Tibial nerve (tissue), 4 donors: ENCODE measurements around the gene SNRNP200. TPM values are rescaled to one million over a fixed set of nuclear protein-coding genes. Genes with fewer than 3 reads are reported as not detected.
"Not testable (repeated sequence)": the region's sequence is repeated elsewhere in the genome, so short reads cannot be mapped to it uniquely, and the experiment has no call there.

Source experiments
- DNase-seq, 2 donors: peaks; one replicate each; pipeline ENCODE4 v3.0.0-alpha.2; 2019; ENCODE audit warnings: low spot score in 2 of 2
- H3K27ac ChIP-seq, 4 donors: fragments of 200-600 bp; sonication (generic) in 3 of 4; one replicate each; pipeline ENCODE4 v1.5.1; 2017 to 2019; ENCODE audit warnings: mild to moderate bottlenecking in 1 of 4
- H3K27me3 ChIP-seq, 2 donors: fragments of 200-600 bp; sonication (generic) in 1 of 2; one replicate each; pipeline versions ENCODE4 v1.5.1 to v1.6.0; 2017 to 2019
- H3K36me3 ChIP-seq, 3 donors: fragments of 200-600 bp; sonication (generic); one replicate each; pipeline ENCODE4 v1.5.1; 2018 to 2019
- H3K4me1 ChIP-seq, 4 donors: fragments of 200-600 bp; sonication (generic) in 3 of 4; one replicate each; pipeline ENCODE4 v1.5.1; 2017 to 2019
- H3K4me3 ChIP-seq, 4 donors: fragments of 200-600 bp; sonication (generic) in 3 of 4; one replicate each; pipeline ENCODE4 v1.5.1; 2017 to 2019; ENCODE audit warnings: mild to moderate bottlenecking in 1 of 4, moderate library complexity in 1 of 4
- H3K9me3 ChIP-seq, 4 donors: fragments of 200-600 bp; sonication (generic) in 3 of 4; one replicate each; pipeline ENCODE4 v1.5.1; 2017 to 2019
- CTCF ChIP-seq, 5 experiments: fragments of 200-600 bp in 3 of 5; fragments of 450-650 bp in 2 of 5; sonication (generic) in 3 of 5; IDR thresholded peaks; one replicate each; pipeline ENCODE4 v1.5.1; 2016 to 2019; ENCODE audit warnings: antibody characterized with exemption in 5 of 5, mild to moderate bottlenecking in 3 of 5, moderate library complexity in 2 of 5
- EP300 ChIP-seq, 2 donors: sonication (generic); formaldehyde crosslinking; IDR thresholded peaks; one replicate each; pipeline ENCODE4 v1.6.1; 2017; ENCODE audit warnings: antibody characterized with exemption in 2 of 2, mild to moderate bottlenecking in 1 of 2
- POLR2A ChIP-seq, 2 donors: fragments of 450-650 bp; IDR thresholded peaks; one replicate each; pipeline ENCODE4 v1.6.1; 2017; ENCODE audit warnings: antibody characterized with exemption in 2 of 2, mild to moderate bottlenecking in 2 of 2, moderate library complexity in 2 of 2
- WGBS, 2 donors: methylation state at CpG; one replicate each; pipeline ENCODE4 v1.1.5; 2018; 5-methylcytosine and 5-hydroxymethylcytosine counted together
- total RNA-seq, 4 donors: library from RNA; depleted of rRNA; stranded (reverse); fragments of >200 nt; gene quantifications; one replicate each; pipeline ENCODE4 v1.1.0, GENCODE V29; 2016

Gene SNRNP200
- total RNA-seq, 4 donors from 2014 or later: 79.4 to 106 (median 90.1) TPM

DNA sequence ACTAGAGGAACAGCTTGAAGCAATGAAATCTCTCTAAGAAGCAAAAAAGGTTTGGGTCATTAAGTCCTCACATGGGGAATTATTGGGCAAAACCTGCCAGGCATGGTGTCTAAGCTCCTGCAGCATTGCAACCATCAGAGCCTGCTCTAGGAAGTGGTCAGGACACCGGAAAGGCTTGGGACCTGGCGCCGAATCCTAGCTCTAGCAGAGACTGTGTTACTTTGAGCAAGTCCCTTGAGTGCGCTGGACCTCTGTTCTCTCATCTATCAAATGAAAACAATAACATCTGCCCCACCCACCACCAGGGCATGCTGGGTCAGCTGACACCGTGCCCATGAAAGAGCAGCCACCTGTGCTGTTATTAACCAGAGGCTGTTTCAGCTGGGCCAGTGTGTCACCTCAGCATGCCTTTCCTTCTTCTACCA, 45.8 kb downstream of the SNRNP200 start:
- no peak for TF ChIP-seq POLR2A (IDR thresholded peaks at IDR 0.05)
- no peak for TF ChIP-seq EP300 (IDR thresholded peaks at IDR 0.05)
- no peak for TF ChIP-seq CTCF (IDR thresholded peaks at IDR 0.05)
- H3K9me3 ChIP-seq: no peaks in the 10 kb centered on the region
- peak overlapping the region; percentile 11 to 91 (median 80) for H3K27ac ChIP-seq
- H3K36me3 ChIP-seq: peaks cover 0 to 65% (median 0%) of the 10 kb centered on the region in 3 donors
- H3K27me3 ChIP-seq: no peaks in the 10 kb centered on the region
- no peak overlapping the region for H3K4me3 ChIP-seq
- peaks cover 5 to 77% (median 53%) of the 10 kb centered on the region in 4 donors for H3K4me1 ChIP-seq
- no peak for DNase-seq
- 73 to 83% methylated on average over 5 of the region's 5 CpGs for WGBS, 2 donors

- TF ChIP-seq CTCF (IDR thresholded peaks at IDR 0.05) (no peak), EP300 (IDR thresholded peaks at IDR 0.05) (no peak), POLR2A (IDR thresholded peaks at IDR 0.05) (no peak)
- H3K36me3 ChIP-seq: peaks cover 0 to 68% (median 6%) of the 10 kb centered on the region in 3 donors
- peak overlapping the region; percentile 10 to 91 (median 68) for H3K27ac ChIP-seq
- WGBS, 2 donors: 63% methylated on average over 7 of the region's 7 CpGs
- H3K4me3 ChIP-seq: no peak overlapping the region
- H3K27me3 ChIP-seq: no peaks in the 10 kb centered on the region
- no peaks in the 10 kb centered on the region for H3K9me3 ChIP-seq
- no peak for DNase-seq
- H3K4me1 ChIP-seq: peaks cover 0 to 75% (median 43%) of the 10 kb centered on the region in 4 donors
Measured at GRCh38 chr2:96258166-96259022, 47.0 kb downstream of the SNRNP200 start.

GRCh38 chr2:96257744-96258143, 47.6 kb downstream of the SNRNP200 start:
- TF ChIP-seq EP300 (IDR thresholded peaks at IDR 0.05): peak in 1 of 2 donors; percentile 41
- H3K27me3 ChIP-seq, DNase-seq, H3K9me3 ChIP-seq, H3K4me3 ChIP-seq: not testable (repeated sequence)
- H3K36me3 ChIP-seq: peaks cover 0 to 68% (median 13%) of the 10 kb centered on the region in 3 donors
- peaks cover 0 to 72% (median 43%) of the 10 kb centered on the region in 4 donors for H3K4me1 ChIP-seq
- 77 to 82% methylated on average over 3 of the region's 3 CpGs for WGBS, 2 donors
- H3K27ac ChIP-seq: peak overlapping the region; percentile 10 to 91 (median 68)

- H3K36me3 ChIP-seq: peaks cover 0 to 68% (median 15%) of the 10 kb centered on the region in 3 donors
- peaks cover 0 to 67% (median 40%) of the 10 kb centered on the region in 4 donors for H3K4me1 ChIP-seq
- DNase-seq: no peak
- H3K9me3 ChIP-seq: no peaks in the 10 kb centered on the region
- no peak overlapping the region for H3K4me3 ChIP-seq
- 57 to 59% methylated on average over 6 of the region's 6 CpGs for WGBS, 2 donors
- no peaks in the 10 kb centered on the region for H3K27me3 ChIP-seq
- TF ChIP-seq POLR2A (IDR thresholded peaks at IDR 0.05): no peak
- peak overlapping the region in 2 of 4 donors; percentile 56 to 91 for H3K27ac ChIP-seq
Measured at GRCh38 chr2:96256611-96257113, 48.7 kb downstream of the SNRNP200 start.

DNA sequence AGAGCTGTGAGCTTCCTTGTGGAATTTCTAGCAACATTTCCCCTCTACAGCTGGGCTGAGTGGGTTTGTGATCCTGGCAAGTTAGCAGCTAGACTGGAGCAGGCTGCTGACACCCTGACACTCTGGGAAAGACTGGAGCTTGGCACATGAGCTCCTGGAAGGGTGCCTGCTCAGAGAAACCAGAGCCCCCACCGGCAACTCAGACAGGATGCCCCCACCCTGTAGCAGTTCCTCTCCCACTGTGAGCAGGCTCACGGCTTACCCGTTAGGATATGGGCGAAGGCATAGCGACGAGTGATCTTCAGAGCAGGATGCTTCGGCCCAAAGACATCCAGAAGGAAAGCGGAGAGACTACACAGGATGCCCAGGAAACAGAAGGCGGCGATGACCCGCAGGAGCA, 50.8 kb downstream of the SNRNP200 start:
- Histone ChIP-seq H3K9me3 (no peaks in the 10 kb centered on the region), H3K4me3 (no peak overlapping the region), H3K27me3 (no peaks in the 10 kb centered on the region), H3K36me3 (peaks cover 0 to 64% (median 15%) of the 10 kb centered on the region in 3 donors), H3K27ac (peak overlapping the region in 2 of 4 donors; percentile 17 to 34), H3K4me1 (peaks cover 0 to 67% (median 27%) of the 10 kb centered on the region in 4 donors)
- peak in 1 of 2 donors; percentile 33 for DNase-seq
- TF ChIP-seq POLR2A (IDR thresholded peaks at IDR 0.05) (no peak), CTCF (IDR thresholded peaks at IDR 0.05) (no peak), EP300 (IDR thresholded peaks at IDR 0.05) (no peak)
- WGBS, 2 donors: 72 to 76% methylated on average over 11 of the region's 11 CpGs

- no peak for DNase-seq
- peaks cover 0 to 54% (median 15%) of the 10 kb centered on the region in 3 donors for H3K36me3 ChIP-seq
- H3K9me3 ChIP-seq: no peaks in the 10 kb centered on the region
- H3K27me3 ChIP-seq: no peaks in the 10 kb centered on the region
- no peak overlapping the region for H3K27ac ChIP-seq
- WGBS, 2 donors: 78 to 83% methylated on average over 7 of the region's 7 CpGs
- no peak overlapping the region for H3K4me3 ChIP-seq
- no peak for TF ChIP-seq CTCF (IDR thresholded peaks at IDR 0.05)
- TF ChIP-seq POLR2A (IDR thresholded peaks at IDR 0.05): no peak
- no peak for TF ChIP-seq EP300 (IDR thresholded peaks at IDR 0.05)
- peaks cover 0 to 61% (median 14%) of the 10 kb centered on the region in 4 donors for H3K4me1 ChIP-seq
Measured at GRCh38 chr2:96253006-96253405, 52.3 kb downstream of the SNRNP200 start.
